ENCODE results near the gene HCFC2.
A peak's percentile ranks its signal among the peaks of the same experiment; 100 is the strongest.
"Not testable (repeated sequence)": the region's sequence is repeated elsewhere in the genome, so short reads cannot be mapped to it uniquely, and the experiment has no call there.

Gene HCFC2

GRCh38 chr12:104064031-104064841 lies at the start of gene HCFC2:
Gene HCFC2, plus strand, starts transcription at chr12:104064531. Its CDS starts 30 bp downstream, at chr12:104064561.
- DNase-seq (ENCODE audit: low read depth in 2 of 3, low spot score in 1 of 3), result peak; percentile 73 to 89 (median 86)

GRCh38 chr12:104021862-104022261 lies 42.5 kb upstream of the HCFC2 start:
- DNase-seq (ENCODE audit: low read depth in 2 of 3, low spot score in 1 of 3), result not testable (repeated sequence)

- no peak for DNase-seq (ENCODE audit: low read depth in 2 of 3, low spot score in 1 of 3)
Measured at GRCh38 chr12:104022786-104023185, 41.5 kb upstream of the HCFC2 start.

DNA sequence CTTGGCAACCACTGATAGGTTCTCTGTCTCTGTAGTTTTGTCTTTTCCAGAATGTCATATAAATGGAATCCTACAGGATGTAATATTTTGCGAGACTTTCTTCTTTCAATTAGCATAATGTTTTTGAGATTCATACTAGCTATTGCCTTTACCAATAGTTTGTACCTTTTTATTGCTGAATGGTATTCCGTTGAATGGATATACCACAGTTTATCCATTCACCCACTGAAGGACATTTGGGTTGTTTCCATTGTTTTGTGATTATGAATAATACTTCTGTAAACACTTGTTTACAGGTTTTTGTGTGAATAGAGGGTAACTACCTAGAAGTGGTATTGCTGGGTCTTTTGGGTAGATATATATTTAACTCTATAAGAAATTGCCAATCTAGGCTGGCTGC lies 40.6 kb upstream of the HCFC2 start:
- DNase-seq (ENCODE audit: low read depth in 2 of 3, low spot score in 1 of 3), result no peak

DNA sequence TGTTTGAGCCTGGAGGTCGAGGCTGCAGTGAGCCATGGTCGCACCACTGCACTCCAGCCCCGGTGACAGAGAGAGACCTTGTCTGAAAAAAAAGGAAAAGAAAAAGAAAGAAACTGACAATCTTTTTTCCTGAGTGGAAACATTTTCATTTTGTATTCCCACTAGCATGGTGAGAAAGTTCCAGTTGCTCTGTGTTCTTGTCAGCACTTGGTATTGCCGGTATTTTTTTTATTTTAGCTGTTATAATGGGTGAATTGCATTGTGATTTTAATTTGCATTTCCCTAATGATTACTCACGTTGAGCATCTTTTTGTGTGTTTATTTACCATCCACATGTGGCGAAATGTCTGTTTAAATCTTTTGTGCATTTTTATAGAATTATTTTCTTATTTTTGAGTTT lies 40.0 kb upstream of the HCFC2 start:
- no peak for DNase-seq (ENCODE audit: low read depth in 2 of 3, low spot score in 1 of 3)

DNA sequence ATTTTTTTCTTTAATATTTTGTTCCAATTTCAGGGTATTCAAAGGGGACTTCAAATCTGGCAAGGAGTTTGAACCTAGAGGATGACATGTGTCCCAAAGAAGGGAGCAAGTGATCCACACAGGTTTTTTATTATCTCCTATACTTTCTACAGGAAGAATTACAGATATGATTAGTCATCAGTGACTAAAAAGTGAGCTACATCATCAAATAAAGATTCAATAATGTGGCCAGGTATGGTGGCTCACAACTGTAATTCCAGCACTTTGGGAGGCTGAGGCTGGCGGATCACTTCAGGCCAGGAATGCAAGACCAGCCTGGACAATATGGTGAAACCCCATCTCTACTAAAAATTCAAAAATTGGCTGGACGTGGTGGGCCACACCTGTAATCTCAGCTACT lies 38.6 kb upstream of the HCFC2 start:
- DNase-seq (ENCODE audit: low read depth in 2 of 3, low spot score in 1 of 3), result no peak

- DNase-seq (ENCODE audit: low read depth in 2 of 3, low spot score in 1 of 3), result no peak
Measured at GRCh38 chr12:104026841-104027599, 37.3 kb upstream of the HCFC2 start.

GRCh38 chr12:104030596-104030995 lies 33.7 kb upstream of the HCFC2 start:
- DNase-seq (ENCODE audit: low read depth in 2 of 3, low spot score in 1 of 3), result not testable (repeated sequence)

- DNase-seq (ENCODE audit: low read depth in 2 of 3, low spot score in 1 of 3), result not testable (repeated sequence)
Measured at GRCh38 chr12:104036143-104036542, 28.2 kb upstream of the HCFC2 start.

DNA sequence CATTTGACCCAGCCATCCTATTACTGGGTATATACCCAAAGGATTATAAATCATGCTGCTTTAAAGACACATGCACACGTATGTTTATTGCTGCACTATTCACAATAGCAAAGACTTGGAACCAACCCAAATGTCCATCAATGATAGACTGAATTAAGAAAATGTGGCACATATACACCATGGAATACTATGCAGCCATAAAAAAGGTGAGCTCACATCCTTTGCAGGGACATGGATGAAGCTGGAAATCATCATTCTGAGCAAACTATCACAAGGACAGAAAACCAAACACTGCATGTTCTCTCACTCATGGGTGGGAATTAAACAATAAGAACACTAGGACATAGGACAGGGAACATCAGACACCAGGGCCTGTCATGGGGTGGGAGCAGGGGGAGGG lies 24.6 kb upstream of the HCFC2 start:
- not testable (repeated sequence) for DNase-seq (ENCODE audit: low read depth in 2 of 3, low spot score in 1 of 3)

DNA sequence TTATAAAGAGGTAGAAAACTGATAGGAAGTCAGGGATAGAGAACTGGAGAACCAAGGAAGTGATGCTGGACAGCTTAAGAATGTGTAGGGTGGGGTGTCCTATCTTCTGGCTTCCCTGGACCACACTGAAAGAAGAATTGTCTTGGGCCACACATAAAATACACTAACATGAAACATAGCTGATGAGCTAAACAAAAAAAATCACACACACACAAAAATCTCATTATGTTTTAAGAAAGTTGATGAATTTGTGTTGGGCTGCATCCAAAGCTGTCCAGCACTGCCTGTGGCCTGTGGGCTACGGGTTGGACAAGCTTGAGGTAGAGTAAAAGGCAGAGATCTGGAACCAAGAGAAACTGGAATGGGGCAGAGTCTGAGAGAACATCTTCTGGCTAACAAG lies 21.8 kb upstream of the HCFC2 start:
- no peak for DNase-seq (ENCODE audit: low read depth in 2 of 3, low spot score in 1 of 3)

DNA sequence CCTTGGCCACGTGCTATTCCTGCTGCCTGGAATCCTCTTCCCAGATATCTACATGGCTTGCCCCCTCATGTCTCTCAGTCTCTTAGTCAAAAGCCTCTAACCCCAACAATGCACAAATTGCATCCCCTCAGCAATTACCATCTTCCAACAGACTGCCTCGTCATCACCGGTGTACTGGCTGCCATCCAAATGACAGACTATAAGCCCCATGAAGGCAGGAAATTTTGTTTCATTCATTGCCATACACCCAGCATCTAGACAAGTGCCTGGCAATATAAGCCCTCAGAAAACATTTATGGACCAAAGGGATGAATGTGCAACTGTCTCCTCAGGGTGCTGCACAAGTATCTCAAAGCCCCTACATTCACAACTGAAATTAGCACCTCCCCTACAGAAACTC lies 20.2 kb upstream of the HCFC2 start:
- DNase-seq (ENCODE audit: low read depth in 2 of 3, low spot score in 1 of 3), result no peak

- DNase-seq (ENCODE audit: low read depth in 2 of 3, low spot score in 1 of 3), result no peak
Measured at GRCh38 chr12:104046306-104046705, 18.0 kb upstream of the HCFC2 start.

- no peak for DNase-seq (ENCODE audit: low read depth in 2 of 3, low spot score in 1 of 3)
Measured at GRCh38 chr12:104048162-104048561, 16.2 kb upstream of the HCFC2 start.

DNA sequence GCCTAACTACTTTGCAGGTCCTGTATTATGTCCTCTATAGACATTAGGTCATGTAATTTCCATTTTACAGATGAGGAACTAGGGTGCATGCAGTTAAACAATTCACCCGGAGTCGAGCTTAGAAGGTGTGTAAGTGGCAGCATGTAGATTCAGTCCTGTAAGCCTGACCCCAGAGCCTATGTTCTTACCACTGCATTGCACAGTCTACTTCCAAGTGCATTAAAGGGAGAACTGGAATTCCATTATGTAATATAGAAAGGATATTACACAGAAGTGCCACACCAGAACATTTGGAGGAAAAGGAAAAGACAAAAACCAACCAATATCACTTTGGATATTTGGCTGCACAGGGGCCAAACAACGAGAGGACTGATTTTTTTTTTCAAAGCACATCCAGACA lies 15.5 kb upstream of the HCFC2 start:
- no peak for DNase-seq (ENCODE audit: low read depth in 2 of 3, low spot score in 1 of 3)

DNA sequence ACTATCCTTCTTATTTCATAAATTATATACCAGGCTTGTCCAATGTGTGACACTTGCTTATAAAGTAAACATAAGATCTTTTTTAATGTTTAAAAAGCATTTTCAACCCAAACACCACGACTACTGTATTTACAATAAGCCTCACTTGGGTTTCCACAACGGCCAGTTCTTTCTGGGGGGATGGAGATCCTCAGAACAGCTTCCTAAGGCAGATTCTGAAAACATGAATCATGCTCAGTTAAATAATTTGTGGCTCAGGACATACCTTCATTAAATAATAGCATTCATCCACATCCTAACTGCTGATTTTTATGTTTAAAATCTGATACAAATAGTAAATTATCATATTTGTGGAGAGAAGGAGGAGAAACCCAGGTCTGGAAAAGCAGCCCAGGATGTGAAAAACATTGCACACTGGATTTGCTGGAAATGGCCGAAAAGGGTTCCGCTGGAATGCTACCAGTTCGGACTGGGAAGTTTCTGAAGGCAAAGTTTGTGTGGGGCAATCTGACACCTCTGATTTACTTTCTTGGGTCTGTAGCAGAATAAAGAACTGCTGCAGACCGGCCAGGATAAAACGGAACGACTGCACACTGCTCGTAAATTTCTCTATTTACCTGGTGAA lies 14.9 kb upstream of the HCFC2 start:
- DNase-seq (ENCODE audit: low read depth in 2 of 3, low spot score in 1 of 3), result no peak

GRCh38 chr12:104049903-104050356 lies 14.4 kb upstream of the HCFC2 start, which contains the start of gene GLT8D2:
Gene GLT8D2, minus strand, starts transcription at chr12:104050187. Its CDS starts 30,539 bp downstream, at chr12:104019648.
- no peak for DNase-seq (ENCODE audit: low read depth in 2 of 3, low spot score in 1 of 3)

DNA sequence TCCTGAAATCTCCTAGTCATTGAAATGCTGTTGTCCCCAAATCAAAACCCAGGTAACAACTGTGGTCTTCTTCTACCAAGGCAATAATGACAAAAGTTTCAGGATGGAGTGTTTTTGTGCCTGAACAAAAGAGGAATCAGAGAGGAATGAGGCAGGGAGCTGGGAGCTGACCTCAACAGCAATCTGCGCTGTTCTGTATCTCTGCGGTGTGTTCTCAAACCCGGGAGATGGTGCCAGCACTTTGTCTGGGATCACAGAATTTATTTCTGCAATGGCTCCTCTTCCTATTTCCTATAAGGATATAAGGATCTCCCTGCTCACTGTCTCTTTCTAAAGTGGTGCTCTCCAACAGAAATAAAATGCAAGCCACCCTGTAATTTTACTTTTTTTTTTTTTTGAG lies 13.9 kb upstream of the HCFC2 start:
- no peak for DNase-seq (ENCODE audit: low read depth in 2 of 3, low spot score in 1 of 3)

DNA sequence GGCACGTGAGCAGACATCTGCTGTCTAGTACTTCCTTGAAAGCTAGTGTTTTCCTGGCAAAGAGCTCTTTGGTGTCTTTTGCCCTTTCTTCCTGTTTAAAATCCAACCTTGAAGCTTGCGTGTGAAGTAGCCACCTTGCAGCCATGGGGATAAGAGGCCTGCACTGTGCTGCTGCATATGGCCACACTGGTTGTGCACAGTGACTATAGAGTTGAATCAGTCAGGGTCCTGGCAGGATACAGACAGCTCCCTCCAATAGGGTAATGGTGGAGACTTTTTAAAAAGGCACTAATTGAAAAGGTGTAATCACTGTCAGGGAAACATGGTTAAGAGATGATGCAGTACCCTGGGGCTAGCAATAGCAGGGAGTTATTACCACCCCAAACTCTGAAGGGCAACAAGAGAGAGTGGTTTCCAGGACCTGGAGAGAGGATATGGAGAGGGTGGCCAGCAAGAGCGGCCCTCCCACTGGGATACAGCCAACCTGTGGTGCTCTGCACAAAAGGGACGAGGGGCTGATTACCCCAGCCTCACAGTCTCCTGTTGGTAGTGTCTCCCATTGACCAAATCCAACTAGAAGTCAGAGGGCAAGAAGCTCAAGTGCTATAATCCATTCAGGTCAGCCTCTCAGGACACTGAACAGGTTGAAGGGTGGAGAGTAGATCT lies 9.5 kb upstream of the HCFC2 start:
- DNase-seq (ENCODE audit: low read depth in 2 of 3, low spot score in 1 of 3), result no peak

DNA sequence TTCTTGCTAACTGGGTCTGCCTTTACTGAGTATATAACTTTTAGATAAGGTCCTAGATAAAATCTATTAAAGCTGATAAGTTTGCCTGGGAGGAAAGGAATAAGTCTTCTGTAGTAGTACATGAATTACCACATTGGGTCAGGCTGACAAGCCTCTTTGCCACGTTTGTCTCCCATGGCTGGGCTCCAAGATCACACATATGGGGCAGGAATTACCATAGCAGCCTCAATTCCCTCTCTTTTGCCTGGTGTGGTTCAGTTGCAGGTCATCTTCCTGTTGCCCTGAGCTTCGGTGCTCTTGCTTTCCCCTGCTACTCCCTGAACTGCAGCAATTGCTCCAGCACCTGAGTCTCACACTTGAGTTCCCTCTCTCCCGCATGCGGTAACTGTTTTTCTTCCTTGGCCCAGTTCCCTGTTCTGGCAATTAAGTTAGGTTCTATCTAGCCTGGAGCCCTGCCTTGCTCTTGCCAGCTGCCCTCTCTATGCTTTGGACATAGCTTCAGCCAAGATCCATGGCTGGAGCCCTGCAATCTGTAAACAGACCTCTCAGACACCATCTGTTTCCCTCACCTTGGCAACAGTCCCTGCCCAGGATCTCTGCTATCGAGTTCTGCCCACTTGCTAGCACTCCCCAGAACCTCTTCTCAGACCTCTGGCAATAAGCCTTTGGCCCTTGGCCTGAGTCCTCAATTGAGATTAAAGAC lies 8.5 kb upstream of the HCFC2 start:
- DNase-seq (ENCODE audit: low read depth in 2 of 3, low spot score in 1 of 3), result no peak

Data from stimulated activated CD4-positive, alpha-beta T cell treated with anti-CD3 and anti-CD28 coated beads, Interleukin-12 subunit alpha, Interleukin-12 subunit beta, amount 100 ng/mL, for 48 hours (primary cell).